ENCODE data around the gene DLG1. TPM values are rescaled to one million over a fixed set of nuclear protein-coding genes. Genes with fewer than 3 reads are reported as not detected.

Gene DLG1
- polyA plus RNA-seq, 1 donor from 2014 or later, result 43.9 TPM

DNA sequence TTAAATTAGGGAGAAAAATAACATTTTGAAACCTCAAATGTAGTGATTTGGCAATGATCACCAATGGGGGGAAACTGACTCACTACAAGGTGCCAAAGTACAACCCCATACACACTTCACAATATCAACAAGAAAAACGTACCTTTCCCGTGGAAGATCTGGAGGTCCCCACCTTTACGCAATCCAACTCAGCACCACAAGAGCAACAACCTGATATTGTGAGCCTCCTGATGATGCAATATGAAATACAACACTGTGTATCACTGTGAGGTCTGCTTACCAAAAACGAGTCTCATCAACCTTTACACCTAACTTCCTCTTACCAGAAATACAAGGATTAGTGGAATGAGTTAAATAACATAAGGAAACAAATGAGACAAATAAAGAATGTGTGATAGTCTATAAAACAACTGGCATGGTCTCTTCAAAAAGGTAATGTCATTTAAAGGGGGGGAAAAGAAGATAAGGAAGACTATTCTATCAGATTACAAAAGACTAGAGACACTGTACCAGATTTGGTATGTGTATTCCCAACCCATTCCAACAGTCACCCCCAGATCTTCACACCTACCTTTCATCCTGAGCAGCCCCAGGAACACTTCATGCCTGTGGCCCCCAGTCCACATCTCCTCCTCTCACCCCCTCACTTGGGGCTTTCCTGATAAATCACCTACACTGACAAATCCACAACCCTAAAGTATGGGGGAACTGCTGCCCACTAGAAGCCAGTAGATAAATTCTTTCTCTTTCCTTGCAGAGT, 27.7 kb downstream of the DLG1 start:
- H4K20me1 ChIP-seq (ENCODE audit: insufficient read depth), result no peaks in the 10 kb centered on the region
- H3K9me2 ChIP-seq (ENCODE audit: insufficient read depth, low read length), result no peaks in the 10 kb centered on the region
- no peaks in the 10 kb centered on the region for H3F3A ChIP-seq (ENCODE audit: insufficient read depth, low read length, poor library complexity, severe bottlenecking)
- TF ChIP-seq EZH2 (IDR thresholded peaks at IDR 0.05; ENCODE audit: borderline replicate concordance, insufficient read depth, low read length, poor library complexity, severe bottlenecking) (no peak), RAD21 (conservative IDR thresholded peaks at IDR 0.05) (no peak), SMC3 (conservative IDR thresholded peaks at IDR 0.05; ENCODE audit: poor library complexity) (no peak), MXI1 (conservative IDR thresholded peaks at IDR 0.05; ENCODE audit: poor library complexity, severe bottlenecking) (no peak), EP300 (conservative IDR thresholded peaks at IDR 0.05; ENCODE audit: poor library complexity, severe bottlenecking) (no peak), POLR2AphosphoS5 (IDR thresholded peaks at IDR 0.05) (no peak), TAF1 (IDR thresholded peaks at IDR 0.05; ENCODE audit: low read depth) (no peak)
- TF ChIP-seq, protein P1, sequence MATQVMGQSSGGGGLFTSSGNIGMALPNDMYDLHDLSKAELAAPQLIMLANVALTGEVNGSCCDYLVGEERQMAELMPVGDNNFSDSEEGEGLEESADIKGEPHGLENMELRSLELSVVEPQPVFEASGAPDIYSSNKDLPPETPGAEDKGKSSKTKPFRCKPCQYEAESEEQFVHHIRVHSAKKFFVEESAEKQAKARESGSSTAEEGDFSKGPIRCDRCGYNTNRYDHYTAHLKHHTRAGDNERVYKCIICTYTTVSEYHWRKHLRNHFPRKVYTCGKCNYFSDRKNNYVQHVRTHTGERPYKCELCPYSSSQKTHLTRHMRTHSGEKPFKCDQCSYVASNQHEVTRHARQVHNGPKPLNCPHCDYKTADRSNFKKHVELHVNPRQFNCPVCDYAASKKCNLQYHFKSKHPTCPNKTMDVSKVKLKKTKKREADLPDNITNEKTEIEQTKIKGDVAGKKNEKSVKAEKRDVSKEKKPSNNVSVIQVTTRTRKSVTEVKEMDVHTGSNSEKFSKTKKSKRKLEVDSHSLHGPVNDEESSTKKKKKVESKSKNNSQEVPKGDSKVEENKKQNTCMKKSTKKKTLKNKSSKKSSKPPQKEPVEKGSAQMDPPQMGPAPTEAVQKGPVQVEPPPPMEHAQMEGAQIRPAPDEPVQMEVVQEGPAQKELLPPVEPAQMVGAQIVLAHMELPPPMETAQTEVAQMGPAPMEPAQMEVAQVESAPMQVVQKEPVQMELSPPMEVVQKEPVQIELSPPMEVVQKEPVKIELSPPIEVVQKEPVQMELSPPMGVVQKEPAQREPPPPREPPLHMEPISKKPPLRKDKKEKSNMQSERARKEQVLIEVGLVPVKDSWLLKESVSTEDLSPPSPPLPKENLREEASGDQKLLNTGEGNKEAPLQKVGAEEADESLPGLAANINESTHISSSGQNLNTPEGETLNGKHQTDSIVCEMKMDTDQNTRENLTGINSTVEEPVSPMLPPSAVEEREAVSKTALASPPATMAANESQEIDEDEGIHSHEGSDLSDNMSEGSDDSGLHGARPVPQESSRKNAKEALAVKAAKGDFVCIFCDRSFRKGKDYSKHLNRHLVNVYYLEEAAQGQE (IDR thresholded peaks at IDR 0.05; ENCODE audit: borderline replicate concordance), result no peak
- TF ChIP-seq, protein P2, sequence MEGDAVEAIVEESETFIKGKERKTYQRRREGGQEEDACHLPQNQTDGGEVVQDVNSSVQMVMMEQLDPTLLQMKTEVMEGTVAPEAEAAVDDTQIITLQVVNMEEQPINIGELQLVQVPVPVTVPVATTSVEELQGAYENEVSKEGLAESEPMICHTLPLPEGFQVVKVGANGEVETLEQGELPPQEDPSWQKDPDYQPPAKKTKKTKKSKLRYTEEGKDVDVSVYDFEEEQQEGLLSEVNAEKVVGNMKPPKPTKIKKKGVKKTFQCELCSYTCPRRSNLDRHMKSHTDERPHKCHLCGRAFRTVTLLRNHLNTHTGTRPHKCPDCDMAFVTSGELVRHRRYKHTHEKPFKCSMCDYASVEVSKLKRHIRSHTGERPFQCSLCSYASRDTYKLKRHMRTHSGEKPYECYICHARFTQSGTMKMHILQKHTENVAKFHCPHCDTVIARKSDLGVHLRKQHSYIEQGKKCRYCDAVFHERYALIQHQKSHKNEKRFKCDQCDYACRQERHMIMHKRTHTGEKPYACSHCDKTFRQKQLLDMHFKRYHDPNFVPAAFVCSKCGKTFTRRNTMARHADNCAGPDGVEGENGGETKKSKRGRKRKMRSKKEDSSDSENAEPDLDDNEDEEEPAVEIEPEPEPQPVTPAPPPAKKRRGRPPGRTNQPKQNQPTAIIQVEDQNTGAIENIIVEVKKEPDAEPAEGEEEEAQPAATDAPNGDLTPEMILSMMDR (IDR thresholded peaks at IDR 0.05; ENCODE audit: poor library complexity, severe bottlenecking), result no peak
- H3K36me3 ChIP-seq (ENCODE audit: insufficient read depth, low read length), result no peaks in the 10 kb centered on the region
- H3K9me3 ChIP-seq (ENCODE audit: low read length), result no peaks in the 10 kb centered on the region
- no peak overlapping the region for H3K4me3 ChIP-seq (ENCODE audit: low read length)
- H3K4me2 ChIP-seq (ENCODE audit: low read length), result no peak overlapping the region
- H3K79me2 ChIP-seq (replicated peaks; ENCODE audit: insufficient read depth, low read length), result peaks cover 55% of the 10 kb centered on the region
- no peaks in the 10 kb centered on the region for H3K27me3 ChIP-seq (ENCODE audit: insufficient read depth, low read depth, low read length)
- no peak overlapping the region for H2AFZ ChIP-seq (ENCODE audit: low read depth, low read length)
- H3K9ac ChIP-seq (ENCODE audit: low read length), result no peak overlapping the region
- H3K27ac ChIP-seq (ENCODE audit: low read length), result no peak overlapping the region

DNA sequence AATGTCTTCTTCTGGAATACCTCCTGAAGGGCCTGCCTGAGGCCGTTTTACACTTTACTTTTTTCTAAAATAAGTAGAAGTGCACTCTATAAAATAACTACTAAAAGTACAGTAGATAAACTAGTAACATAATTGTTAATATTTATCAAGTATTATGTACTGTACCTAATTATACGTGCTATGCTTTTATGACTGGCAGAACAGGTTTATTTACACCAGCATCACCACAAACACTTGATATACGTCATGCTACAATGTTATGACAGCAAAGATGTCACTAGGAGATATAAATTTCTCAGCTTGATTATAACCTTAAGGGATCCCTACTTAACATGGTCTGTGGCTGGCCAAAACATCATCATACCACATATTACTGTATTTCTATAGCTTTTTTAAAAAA, 29.4 kb downstream of the DLG1 start:
- Histone ChIP-seq H4K20me1 (ENCODE audit: insufficient read depth) (no peaks in the 10 kb centered on the region), H2AFZ (ENCODE audit: low read depth, low read length) (no peak overlapping the region), H3K9ac (ENCODE audit: low read length) (no peak overlapping the region), H3K9me3 (ENCODE audit: low read length) (no peaks in the 10 kb centered on the region), H3K9me2 (ENCODE audit: insufficient read depth, low read length) (no peaks in the 10 kb centered on the region), H3F3A (ENCODE audit: insufficient read depth, low read length, poor library complexity, severe bottlenecking) (no peaks in the 10 kb centered on the region), H3K4me3 (ENCODE audit: low read length) (no peak overlapping the region), H3K36me3 (ENCODE audit: insufficient read depth, low read length) (no peaks in the 10 kb centered on the region), H3K27me3 (ENCODE audit: insufficient read depth, low read depth, low read length) (no peaks in the 10 kb centered on the region), H3K79me2 (replicated peaks; ENCODE audit: insufficient read depth, low read length) (peaks cover 48% of the 10 kb centered on the region), H3K4me2 (ENCODE audit: low read length) (no peak overlapping the region), H3K27ac (ENCODE audit: low read length) (no peak overlapping the region)
- TF ChIP-seq RAD21 (conservative IDR thresholded peaks at IDR 0.05) (no peak), SMC3 (conservative IDR thresholded peaks at IDR 0.05; ENCODE audit: poor library complexity) (no peak), POLR2AphosphoS5 (IDR thresholded peaks at IDR 0.05) (no peak), EZH2 (IDR thresholded peaks at IDR 0.05; ENCODE audit: borderline replicate concordance, insufficient read depth, low read length, poor library complexity, severe bottlenecking) (no peak), EP300 (conservative IDR thresholded peaks at IDR 0.05; ENCODE audit: poor library complexity, severe bottlenecking) (no peak), MXI1 (conservative IDR thresholded peaks at IDR 0.05; ENCODE audit: poor library complexity, severe bottlenecking) (no peak), TAF1 (IDR thresholded peaks at IDR 0.05; ENCODE audit: low read depth) (no peak)
- TF ChIP-seq, protein P1 (IDR thresholded peaks at IDR 0.05; ENCODE audit: borderline replicate concordance), result no peak
- TF ChIP-seq, protein P2 (IDR thresholded peaks at IDR 0.05; ENCODE audit: poor library complexity, severe bottlenecking), result no peak

Measured in neural cell (in vitro differentiated cells).